Keratinocyte (primary cell): Measurements from ENCODE around the gene PDGFB. TPM values are rescaled to one million over a fixed set of nuclear protein-coding genes. Genes with fewer than 3 reads are reported as not detected.
A peak's percentile ranks its signal among the peaks of the same experiment; 100 is the strongest.

Experiments used
- DNase-seq: peaks from one replicate; pipeline ENCODE4 v3.0.0-alpha.2; 2011; ENCODE audit warnings: low read depth, missing footprints, low spot score
- FAIRE-seq: peaks from 2 replicates; lab custom pipeline; 2011; peaks lifted over from hg19 to GRCh38; lab: Jason Lieb, UNC
- H2AFZ ChIP-seq: 2 replicates; pipeline ENCODE4 v1.6.0; 2012; ENCODE audit warnings: low read length, control low read depth, inconsistent platforms; ENCODE audit not compliant: control insufficient read depth
- H3K27ac ChIP-seq: 2 replicates; pipeline ENCODE4 v1.5.1; 2011; ENCODE audit warnings: low read length; ENCODE audit not compliant: control insufficient read depth, insufficient read depth
- H3K27me3 ChIP-seq: 3 replicates; pipeline ENCODE4 v1.6.0; 2011; ENCODE audit warnings: low read length; ENCODE audit not compliant: control insufficient read depth, insufficient read depth; ENCODE audit errors: extremely low read depth
- H3K36me3 ChIP-seq, 2 experiments: 2 replicates in 1 of 2; 3 replicates in 1 of 2; pipeline ENCODE4 v1.5.1; 2011; ENCODE audit warnings: low read length in 2 of 2, mild to moderate bottlenecking in 1 of 2; ENCODE audit not compliant: control insufficient read depth in 2 of 2, insufficient read depth in 2 of 2; ENCODE audit errors: extremely low read depth in 1 of 2
- H3K4me1 ChIP-seq: 3 replicates; pipeline ENCODE4 v1.5.1; 2011; ENCODE audit warnings: low read length; ENCODE audit not compliant: control insufficient read depth, insufficient read depth; ENCODE audit errors: extremely low read depth
- H3K4me2 ChIP-seq: 3 replicates; pipeline ENCODE4 v1.6.0; 2011; ENCODE audit warnings: low read depth, low read length; ENCODE audit not compliant: control insufficient read depth, insufficient read depth; ENCODE audit errors: extremely low read depth
- H3K4me3 ChIP-seq, 3 experiments: fragments of 200-600 bp in 1 of 3; sonication (generic) in 1 of 3; 2 replicates in 2 of 3; 3 replicates in 1 of 3; pipeline ENCODE4 v1.5.1; 2011 to 2016; ENCODE audit warnings: low read length in 3 of 3, mild to moderate bottlenecking in 3 of 3, control low read depth in 2 of 3, inconsistent platforms in 1 of 3, low read depth in 1 of 3, mixed read lengths in 1 of 3, mixed run types in 1 of 3, moderate library complexity in 1 of 3; ENCODE audit not compliant: control insufficient read depth in 2 of 3, insufficient read depth in 2 of 3; ENCODE audit errors: extremely low read depth in 1 of 3
- H3K79me2 ChIP-seq: 2 replicates; pipeline ENCODE4 v1.6.0; 2012; ENCODE audit warnings: low read length; ENCODE audit not compliant: control insufficient read depth, insufficient read depth
- H3K9ac ChIP-seq: 3 replicates; pipeline ENCODE4 v1.6.0; 2011; ENCODE audit warnings: low read length; ENCODE audit not compliant: control insufficient read depth, insufficient read depth; ENCODE audit errors: extremely low read depth
- H3K9me1 ChIP-seq: 3 replicates; pipeline ENCODE4 v1.6.0; 2011; ENCODE audit warnings: low read length; ENCODE audit not compliant: control insufficient read depth, insufficient read depth; ENCODE audit errors: extremely low read depth
- H3K9me3 ChIP-seq: 2 replicates; pipeline ENCODE4 v1.5.1; 2012; ENCODE audit warnings: low read depth, low read length; ENCODE audit not compliant: control insufficient read depth
- H4K20me1 ChIP-seq: 3 replicates; pipeline ENCODE4 v1.6.0; 2011; ENCODE audit warnings: low read length; ENCODE audit not compliant: control insufficient read depth, insufficient read depth; ENCODE audit errors: extremely low read depth
- CTCF ChIP-seq, 3 experiments: IDR thresholded peaks in 1 of 3; conservative IDR thresholded peaks in 1 of 3; optimal IDR thresholded peaks in 1 of 3; 2 replicates in 2 of 3; 3 replicates in 1 of 3; pipeline versions ENCODE3 to v1.5.1; 2011; ENCODE audit warnings: low read length in 3 of 3, mild to moderate bottlenecking in 3 of 3, moderate library complexity in 2 of 3, control low read depth in 1 of 3, inconsistent platforms in 1 of 3; ENCODE audit not compliant: insufficient read depth in 2 of 3; ENCODE audit errors: extremely low read depth in 1 of 3
- EZH2 ChIP-seq: IDR thresholded peaks from one replicate; pipeline ENCODE4 v1.6.1; 2012; ENCODE audit warnings: inconsistent platforms, mild to moderate bottlenecking, low read length, moderate library complexity
- dilution Hi-C: fragments of 300-500 bp; cut with MboI; formaldehyde crosslinking; loops from one replicate; pipeline ENCODE4 v1.7.0; 2020; ENCODE audit warnings: low sequenced_read_pairs; ENCODE audit not compliant: extremely low pct_ligation_motif_present
- polyA plus RNA-seq, 5 experiments: library from polyadenylated mRNA; depleted of rRNA in 3 of 5; stranded (reverse) in 3 of 5; stranded (forward) in 1 of 5; unstranded in 1 of 5; fragments of >200 nt; gene quantifications; 1 replicate in 1 of 5; 2 replicates in 3 of 5; 3 replicates in 1 of 5; pipeline versions ENCODE4 v1.2.1 to v1.2.3, GENCODE V29; 2011 to 2012; ENCODE audit warnings: missing spikeins in 2 of 5, low read depth in 1 of 5, low replicate concordance in 1 of 5

Gene PDGFB
- polyA plus RNA-seq, 1 donor (not counting 4 experiments of a cell fraction or from before 2014, with no cell fraction given): 6.0 TPM

GRCh38 chr22:39283322-39284141, 38.8 kb upstream of the PDGFB start:
- peak overlapping the region; percentile 44 for H2AFZ ChIP-seq
- H3K79me2 ChIP-seq: no peaks in the 10 kb centered on the region
- H3K27me3 ChIP-seq: no peaks in the 10 kb centered on the region
- peak overlapping the region; percentile 20 for H3K4me2 ChIP-seq
- H3K4me3 ChIP-seq: no peak overlapping the region
- H4K20me1 ChIP-seq: no peaks in the 10 kb centered on the region
- peaks cover 26% of the 10 kb centered on the region for H3K4me1 ChIP-seq
- no peak for DNase-seq
- H3K9me1 ChIP-seq: no peaks in the 10 kb centered on the region
- dilution Hi-C loops: no loop called here
- H3K27ac ChIP-seq: peak overlapping the region; percentile 47
- peaks cover 3% of the 10 kb centered on the region for H3K9me3 ChIP-seq
- peak overlapping the region; percentile 18 for H3K9ac ChIP-seq
- H3K36me3 ChIP-seq: no peaks in the 10 kb centered on the region
- TF ChIP-seq EZH2 (no peak), CTCF (optimal IDR thresholded peaks at IDR 0.05 in 1 of 3, IDR thresholded peaks at IDR 0.05 in 1 of 3, conservative IDR thresholded peaks at IDR 0.05 in 1 of 3; ENCODE audit: extremely low read depth in 1 of 3, insufficient read depth in 2 of 3, low read length in 3 of 3) (no peak)
- no peak for FAIRE-seq

GRCh38 chr22:39282645-39283321, 38.0 kb upstream of the PDGFB start:
- Histone ChIP-seq H3K9me1 (no peaks in the 10 kb centered on the region), H3K36me3 (no peaks in the 10 kb centered on the region), H3K79me2 (no peaks in the 10 kb centered on the region), H3K27ac (peak overlapping the region; percentile 47), H4K20me1 (no peaks in the 10 kb centered on the region), H2AFZ (peak overlapping the region; percentile 27), H3K4me3 (no peak overlapping the region), H3K9me3 (peaks cover 3% of the 10 kb centered on the region), H3K4me2 (peak overlapping the region; percentile 20), H3K4me1 (peaks cover 26% of the 10 kb centered on the region), H3K27me3 (no peaks in the 10 kb centered on the region), H3K9ac (peak overlapping the region; percentile 18)
- dilution Hi-C loops: no loop called here
- FAIRE-seq (no peak), DNase-seq (no peak)
- TF ChIP-seq EZH2 (no peak), CTCF (optimal IDR thresholded peaks at IDR 0.05 in 1 of 3, IDR thresholded peaks at IDR 0.05 in 1 of 3, conservative IDR thresholded peaks at IDR 0.05 in 1 of 3; ENCODE audit: extremely low read depth in 1 of 3, insufficient read depth in 2 of 3, low read length in 3 of 3) (peak in 1 of 3 experiments; percentile 47)
